NCI-H2081 (cell line): ENCODE measurements around the gene ERRFI1.
A peak's percentile ranks its signal among the peaks of the same experiment; 100 is the strongest.

Experiments used
- DNase-seq, 2 experiments: peaks; one replicate each; lab custom pipeline; 2025; lab: John Stamatoyannopoulos, UW

ERRFI1 gene

DNA sequence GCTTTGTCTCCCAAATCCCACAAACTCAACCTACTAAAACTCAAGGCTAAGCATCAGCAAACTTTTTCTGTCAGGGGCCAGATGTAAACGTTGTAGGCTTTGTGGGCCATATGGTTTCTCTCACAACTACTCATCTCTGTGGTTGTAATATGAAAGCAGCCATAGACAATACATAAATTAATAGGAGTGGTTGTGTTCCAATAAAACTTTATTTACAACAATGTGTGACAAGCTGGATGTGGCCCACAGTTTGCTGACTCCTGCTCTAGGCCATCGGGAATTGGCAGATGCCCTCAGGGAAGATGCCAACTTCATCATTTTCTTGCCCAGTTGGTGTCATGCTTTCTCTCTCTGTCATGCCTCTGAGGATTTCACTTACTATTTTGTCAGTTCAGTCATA lies 17.5 kb upstream of the ERRFI1 start:
- no peak for DNase-seq

DNA sequence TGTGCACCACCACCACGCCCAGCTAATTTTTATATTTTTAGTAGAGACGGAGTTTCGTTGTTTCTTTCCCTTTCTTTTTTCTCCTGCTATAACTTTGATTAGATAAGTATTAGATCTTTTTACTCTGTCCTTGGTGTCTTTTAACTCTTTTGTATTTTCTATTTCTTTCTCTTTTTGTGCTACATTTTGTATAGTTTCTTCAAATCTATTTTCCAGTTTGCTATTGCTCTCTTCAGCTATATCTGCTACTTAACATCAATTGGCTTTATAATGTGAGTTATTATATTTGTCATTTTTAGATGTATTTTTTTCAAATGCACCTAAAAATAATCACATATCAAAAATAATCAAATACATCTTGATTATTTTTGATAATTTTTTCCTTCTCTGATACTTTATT lies 16.0 kb upstream of the ERRFI1 start:
- no peak for DNase-seq

DNA sequence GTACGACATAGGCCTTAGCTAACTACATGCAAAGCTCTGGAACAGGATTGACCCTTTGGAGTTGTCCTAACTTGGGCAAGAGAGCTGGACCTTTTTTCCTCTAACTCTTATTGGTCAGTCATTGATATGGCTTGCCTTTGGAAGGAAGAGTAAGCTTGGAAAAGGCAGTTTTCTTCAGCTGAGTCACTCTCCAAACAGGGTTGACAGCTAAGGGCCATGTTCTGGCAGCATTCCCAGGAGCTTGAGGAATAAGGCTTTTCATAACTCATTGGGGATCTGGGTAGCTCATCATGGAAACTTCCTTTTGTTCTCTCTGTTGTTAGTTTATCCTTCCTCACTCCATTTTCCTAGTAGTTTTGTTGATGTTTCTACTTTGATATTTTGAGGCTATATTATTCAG lies 14.5 kb upstream of the ERRFI1 start:
- peak in 1 of 2 experiments; percentile 34 for DNase-seq

GRCh38 chr1:8039071-8039470 lies 13.0 kb upstream of the ERRFI1 start:
- no peak for DNase-seq

- DNase-seq: no peak
Observed at GRCh38 chr1:8035289-8035688, 9.2 kb upstream of the ERRFI1 start.

DNA sequence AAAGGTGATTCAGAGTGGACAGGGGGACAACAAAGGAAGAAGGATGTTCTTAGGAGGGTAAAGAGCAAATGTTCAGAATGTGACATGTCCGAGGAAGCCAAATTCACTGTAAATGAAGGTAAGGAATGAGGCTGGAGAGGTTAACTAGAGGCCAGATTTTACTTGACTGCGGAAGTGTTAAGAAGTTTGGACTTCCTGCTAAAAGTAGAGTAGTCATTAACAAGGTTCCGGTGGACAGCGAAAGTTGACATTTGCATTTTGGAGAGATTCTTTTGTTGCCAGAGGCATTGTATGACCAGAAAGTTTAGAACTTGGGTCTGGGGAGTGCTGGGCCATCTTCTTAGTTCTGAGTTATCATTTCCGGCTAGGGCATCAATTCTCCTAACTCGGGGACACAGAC lies 7.2 kb upstream of the ERRFI1 start:
- DNase-seq: no peak

GRCh38 chr1:8032366-8032910 lies 6.3 kb upstream of the ERRFI1 start:
- no peak for DNase-seq

GRCh38 chr1:8031176-8031785 lies 5.2 kb upstream of the ERRFI1 start:
- no peak for DNase-seq

GRCh38 chr1:8028571-8028910 lies 2.4 kb upstream of the ERRFI1 start:
- DNase-seq: no peak

DNA sequence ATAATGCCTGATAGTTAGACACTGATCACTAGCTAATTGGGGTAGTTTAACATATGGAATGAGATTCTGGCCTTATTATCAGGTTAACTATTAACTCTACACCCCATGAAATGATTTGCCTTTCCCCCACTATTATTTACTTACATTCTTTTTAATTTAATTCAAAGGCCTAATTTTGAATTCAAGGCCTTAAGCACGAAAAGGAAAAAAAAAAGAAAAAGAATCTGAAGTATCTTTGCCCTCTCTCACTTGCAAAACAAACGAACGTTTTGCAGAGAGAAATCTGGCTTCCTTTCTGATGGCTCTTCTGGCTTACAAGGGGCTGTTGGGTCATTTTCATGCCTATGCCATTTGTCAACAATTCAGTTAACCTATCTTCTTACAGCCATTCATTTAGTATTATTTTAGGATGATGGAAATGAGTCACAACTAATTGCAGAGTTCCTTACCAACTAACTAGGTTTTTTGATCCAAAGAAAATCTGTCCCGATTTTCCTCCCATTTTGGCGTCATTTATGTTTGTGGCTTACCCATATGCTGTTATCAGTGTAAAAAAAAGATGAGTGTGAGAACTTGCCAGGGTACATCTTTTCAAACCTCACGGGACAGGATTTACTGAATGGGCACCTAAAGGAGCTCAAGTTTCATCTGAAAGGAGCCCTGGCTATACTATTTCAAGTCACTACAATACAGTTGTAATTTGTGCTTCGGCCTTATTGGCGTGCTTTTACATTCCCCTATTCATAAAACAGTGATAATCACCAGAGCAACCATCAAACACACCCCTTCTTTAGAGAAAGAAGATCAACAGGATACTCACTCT lies 1.9 kb upstream of the ERRFI1 start:
- no peak for DNase-seq

DNA sequence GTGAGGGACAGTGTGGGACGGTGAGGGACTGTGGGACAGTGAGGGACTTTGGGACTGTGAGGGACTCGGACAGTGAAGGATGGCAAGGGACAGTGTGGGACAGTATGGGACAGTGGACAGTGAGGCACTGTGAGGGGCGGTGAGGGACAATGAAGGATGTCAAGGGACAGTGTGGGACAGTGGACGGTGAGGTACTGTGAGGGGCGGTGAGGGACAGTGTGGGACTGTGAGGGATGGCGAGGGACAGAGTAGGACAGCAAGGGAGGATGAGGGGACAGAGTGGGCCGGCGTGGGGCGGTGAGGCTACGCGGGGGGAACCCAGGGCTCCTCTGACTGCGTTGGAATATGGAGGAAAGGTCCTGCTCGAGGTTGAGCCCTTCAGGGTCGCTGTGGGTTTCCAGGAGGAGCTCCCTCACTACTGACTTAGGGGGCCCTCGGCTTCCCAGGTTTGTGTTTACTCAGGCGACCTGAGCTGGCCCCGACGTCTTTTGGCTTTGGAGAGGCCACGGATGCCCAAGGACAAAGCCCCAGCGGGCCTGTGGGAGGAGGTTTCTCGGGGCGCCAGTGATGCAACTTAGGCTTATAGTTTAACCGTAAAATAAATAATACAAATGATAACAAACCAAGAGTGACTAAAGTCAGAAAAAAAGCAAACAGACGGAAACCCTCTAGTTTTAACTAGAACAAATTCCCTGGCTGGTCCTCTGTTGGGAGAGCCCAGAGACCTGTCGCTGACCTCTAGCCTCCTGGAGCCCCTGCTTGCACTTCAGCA lies 1.1 kb upstream of the ERRFI1 start:
- no peak for DNase-seq

DNA sequence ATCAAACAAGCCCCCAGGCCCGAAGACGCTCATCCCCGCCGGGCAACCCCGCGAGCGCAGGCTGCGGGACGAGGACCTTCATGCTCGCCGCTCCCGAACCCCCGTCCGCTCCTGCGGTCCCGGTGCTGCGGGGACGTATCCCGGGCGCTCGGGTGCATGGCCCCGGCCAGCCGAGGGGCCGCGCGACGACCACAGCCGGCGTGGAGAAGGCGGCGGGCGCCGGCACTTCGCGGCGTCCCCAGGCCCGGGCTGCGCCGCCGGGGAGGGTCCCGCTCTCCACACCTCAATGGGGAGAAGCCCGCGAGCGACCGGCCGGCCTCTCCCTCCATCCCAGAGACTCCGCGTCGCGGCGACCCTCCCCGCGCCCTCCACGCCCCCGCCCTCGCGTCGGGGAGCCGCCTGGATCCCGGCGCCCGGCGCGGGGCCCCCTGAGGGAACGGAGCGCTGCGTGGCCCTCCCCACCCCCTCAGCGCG lies 401 bp downstream of the ERRFI1 start:
- peak in 1 of 2 experiments; percentile 46 for DNase-seq

DNA sequence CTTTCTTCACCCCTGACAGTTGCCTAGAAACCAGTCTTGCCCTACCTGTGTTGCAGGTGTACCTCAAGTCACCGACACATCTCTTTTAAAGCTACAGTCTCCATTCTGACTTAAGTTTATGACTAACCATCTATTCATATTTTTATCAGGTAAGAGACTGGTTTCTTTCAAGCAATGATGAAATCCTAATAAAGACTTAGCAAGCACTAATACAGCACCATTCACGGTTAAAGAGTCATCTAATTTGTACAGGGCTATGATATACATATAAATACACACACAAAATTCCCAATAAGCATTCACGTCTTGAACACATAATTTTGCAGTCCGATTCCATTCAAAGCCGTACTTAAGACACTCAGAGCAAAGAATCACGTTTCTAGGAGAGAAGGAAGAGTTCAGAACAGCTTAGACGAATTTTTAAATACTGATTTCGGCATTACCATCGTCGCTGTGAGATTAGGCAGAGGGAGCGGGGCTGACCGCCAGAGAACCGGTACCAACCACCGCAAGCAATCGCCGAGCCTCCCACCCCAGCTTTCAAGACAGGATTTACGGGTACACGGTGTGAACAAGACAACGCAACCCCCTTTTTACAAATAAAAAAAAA lies 943 bp downstream of the ERRFI1 start:
- no peak for DNase-seq

DNA sequence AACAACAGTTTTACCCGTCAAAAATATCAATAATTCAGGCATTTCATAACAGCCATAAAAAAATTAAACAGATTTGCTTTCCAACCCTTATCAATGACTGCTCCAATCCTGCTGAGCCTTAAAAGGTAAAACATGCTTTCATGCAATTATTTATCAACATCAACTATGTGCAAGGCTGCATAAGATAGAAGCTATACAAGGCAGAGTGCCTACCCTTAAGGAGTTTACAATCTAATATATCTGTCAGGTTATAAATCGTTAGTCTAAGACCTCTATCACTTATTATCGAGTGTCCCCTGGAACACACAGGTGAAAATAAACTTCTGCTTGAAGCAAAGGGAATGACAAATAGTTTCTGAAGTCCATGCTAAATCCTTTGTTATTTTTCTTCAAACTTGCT lies 1.8 kb downstream of the ERRFI1 start:
- no peak for DNase-seq

DNA sequence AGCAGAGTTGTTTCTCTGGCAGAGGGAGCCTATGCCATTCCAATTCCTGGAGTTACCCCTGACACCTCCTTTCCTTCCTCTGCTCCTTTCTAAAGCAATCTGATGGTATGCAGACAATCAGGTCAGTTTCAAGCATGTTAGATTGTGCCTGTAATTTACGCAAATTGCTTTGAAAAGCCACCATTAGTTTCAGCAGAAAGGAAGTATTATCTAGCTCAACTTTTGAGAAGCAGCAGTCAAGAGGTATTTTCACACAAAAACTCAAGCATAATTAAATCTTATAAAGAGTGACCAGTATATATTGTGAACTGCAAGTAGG lies 2.2 kb downstream of the ERRFI1 start:
- no peak for DNase-seq

GRCh38 chr1:8023287-8023994 lies 2.7 kb downstream of the ERRFI1 start:
- DNase-seq: no peak

DNA sequence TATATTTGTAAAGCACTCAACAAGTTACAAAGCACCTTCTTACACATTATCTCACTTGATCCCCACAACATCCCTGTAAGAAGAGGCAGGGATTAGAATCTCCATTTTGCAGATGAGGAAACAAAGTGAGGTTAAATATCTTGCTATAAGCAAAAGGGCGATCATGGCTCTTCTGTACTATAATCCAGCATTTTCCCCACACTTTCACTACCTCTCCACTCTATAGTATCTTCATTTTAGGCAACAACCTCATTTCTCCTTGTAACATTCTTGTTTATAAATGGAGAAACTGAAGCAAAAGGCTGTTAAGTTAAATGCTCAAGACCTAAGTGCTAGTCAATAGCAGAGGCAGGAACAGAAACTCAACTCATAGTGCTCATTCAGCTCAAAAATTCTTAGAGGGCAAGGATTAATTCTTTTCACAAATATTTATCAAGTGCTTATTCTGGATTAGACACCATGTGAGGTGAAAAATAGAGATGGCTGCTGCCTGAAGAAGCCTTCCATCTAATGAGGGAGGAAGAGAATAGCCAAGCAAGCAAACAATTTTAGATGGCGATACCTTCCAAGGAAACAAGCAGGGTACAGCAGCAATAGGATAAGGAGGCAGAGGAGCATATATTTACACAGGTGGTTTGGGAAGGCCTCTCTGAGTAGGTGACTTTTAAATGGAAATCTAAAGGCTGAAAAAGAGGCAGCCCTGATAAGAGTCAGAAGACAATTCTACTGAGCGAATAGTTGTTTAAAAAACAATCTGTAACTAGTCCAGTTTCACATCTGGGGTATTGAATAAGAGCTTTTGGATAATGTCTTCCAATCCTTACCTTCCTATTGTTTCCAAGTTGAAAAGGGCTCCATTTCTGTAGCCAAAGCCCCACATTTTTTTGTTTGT lies 3.5 kb downstream of the ERRFI1 start:
- no peak for DNase-seq

DNA sequence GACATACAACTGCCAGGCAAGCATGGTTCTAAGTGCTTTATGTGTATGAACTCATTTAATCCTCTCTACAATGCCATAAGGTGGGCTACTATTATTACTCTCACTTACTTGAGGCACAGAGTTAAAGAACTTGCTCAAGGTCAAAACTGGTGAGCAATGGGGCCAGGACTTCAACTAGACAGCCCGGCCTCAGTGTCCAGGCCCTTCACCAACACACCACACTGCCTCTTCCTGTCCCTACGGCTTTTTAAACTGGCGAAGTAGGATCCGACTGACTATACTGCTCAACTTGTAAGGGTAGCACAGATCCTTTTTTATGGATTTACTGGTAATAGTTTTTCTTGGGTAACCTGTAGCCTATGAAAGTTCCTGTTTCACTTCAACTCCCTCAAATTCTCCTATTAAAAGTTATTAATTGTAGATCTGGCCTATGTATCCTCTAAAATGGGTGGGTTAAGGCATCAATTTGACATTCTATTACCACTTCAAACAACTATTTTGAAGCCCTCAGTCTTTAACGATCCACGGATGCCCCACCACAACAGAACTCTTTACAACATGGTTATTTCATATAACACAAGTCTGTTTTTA lies 4.3 kb downstream of the ERRFI1 start:
- no peak for DNase-seq

- no peak for DNase-seq
Observed at GRCh38 chr1:8020032-8020431, 6.1 kb downstream of the ERRFI1 start.

DNA sequence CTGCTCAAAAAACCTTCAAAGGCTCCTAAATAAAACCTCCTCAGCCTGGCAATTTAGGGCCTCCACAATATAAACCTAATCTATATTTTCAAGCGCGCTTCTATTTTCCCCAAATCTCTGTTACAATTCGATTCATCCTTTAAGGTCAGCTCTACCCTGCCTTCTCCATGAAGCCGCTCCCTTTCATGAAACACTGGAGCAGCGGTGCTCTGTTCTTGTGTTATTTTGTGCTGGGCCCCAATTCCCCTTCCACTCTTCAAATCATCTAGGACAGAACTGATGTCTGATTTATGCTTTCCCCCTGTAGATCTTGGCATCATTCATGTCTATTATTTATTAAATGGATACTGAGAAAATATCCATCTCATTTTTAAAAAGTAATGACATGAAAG lies 6.9 kb downstream of the ERRFI1 start:
- DNase-seq: no peak
